HG02840 (cell line): Measurements from ENCODE around the gene KANK2.
"Not testable (repeated sequence)": the region's sequence is repeated elsewhere in the genome, so short reads cannot be mapped to it uniquely, and the experiment has no call there.

Source experiments
- ATAC-seq: cut with Tn5 transposase; IDR thresholded peaks from one replicate; pipeline ENCODE4 v1.9.1; 2021; ENCODE audit warnings: mild to moderate bottlenecking, moderate library complexity, moderate number of reproducible peaks; ENCODE audit not compliant: unreplicated experiment, low FRiP score

KANK2 gene

GRCh38 chr19:11142528-11143171, 54.7 kb downstream of the KANK2 start:
- ATAC-seq, result no peak

- ATAC-seq, result no peak
These were observed 55.3 kb downstream of the KANK2 start for GRCh38 chr19:11141937-11142527.

GRCh38 chr19:11140896-11141295, 56.4 kb downstream of the KANK2 start:
- no peak for ATAC-seq

- ATAC-seq, result not testable (repeated sequence)
These were observed 57.3 kb downstream of the KANK2 start for GRCh38 chr19:11140023-11140538.

DNA sequence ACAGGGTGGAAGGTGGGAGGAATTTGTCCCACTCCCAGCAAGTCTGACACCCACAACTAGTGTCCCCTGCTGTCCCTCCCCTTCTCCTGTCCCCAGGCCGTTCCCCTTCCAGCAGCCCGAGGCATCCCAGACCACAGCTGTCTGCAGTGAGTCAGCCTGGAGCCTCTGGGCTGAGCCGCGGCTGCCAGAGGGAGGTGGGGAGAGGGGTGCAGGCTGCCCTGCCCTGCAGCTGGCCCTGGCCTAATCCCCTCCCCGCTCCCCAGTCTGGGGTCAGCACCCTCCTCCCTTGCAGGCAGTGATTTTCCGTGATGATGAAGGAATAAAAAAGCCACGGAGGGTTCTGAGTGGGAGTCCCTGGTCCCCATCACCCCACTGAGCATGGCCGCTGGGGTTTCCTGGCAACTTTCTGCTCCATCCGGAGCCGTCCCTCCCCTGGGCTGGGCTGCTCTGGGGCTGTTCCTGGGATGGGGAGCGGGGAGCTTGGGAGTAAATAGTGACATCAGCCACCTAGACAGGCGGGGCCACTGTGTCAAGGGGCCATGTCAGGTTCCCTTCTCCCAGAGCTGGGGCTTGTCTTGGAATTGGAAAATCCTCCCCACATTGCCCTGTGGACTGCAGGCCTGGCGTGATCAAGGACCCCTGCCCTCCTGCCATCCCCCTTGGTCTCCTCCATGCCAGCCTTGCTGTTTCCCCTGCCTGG, 58.6 kb downstream of the KANK2 start:
- no peak for ATAC-seq

GRCh38 chr19:11137542-11138384, 59.6 kb downstream of the KANK2 start:
- no peak for ATAC-seq

- ATAC-seq, result no peak
These were observed 60.8 kb downstream of the KANK2 start for GRCh38 chr19:11136400-11137101.

- no peak for ATAC-seq
These were observed 65.9 kb downstream of the KANK2 start for GRCh38 chr19:11131471-11131870.

- no peak for ATAC-seq
These were observed 66.4 kb downstream of the KANK2 start for GRCh38 chr19:11130824-11131455.

DNA sequence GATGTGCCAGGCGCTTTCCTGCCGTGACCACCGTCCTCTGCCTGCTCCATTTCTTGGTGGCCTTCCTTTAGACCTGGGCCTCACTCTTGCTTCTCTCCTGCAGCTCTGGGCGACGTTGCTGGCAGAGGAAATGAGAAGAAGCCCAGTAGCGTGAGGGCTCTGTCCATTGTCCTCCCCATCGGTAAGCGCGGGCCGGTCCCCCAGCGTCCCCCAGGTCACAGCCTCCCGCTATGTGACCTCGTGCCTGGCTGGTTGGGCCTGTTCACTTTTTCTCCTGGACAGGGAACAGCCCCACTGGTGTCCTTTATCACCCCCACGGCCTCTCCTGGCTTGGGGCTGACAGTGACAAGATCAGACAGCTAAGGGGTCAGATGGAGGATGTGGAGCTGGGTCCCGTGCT, 69.4 kb downstream of the KANK2 start:
- no peak for ATAC-seq

GRCh38 chr19:11125994-11126685, 71.2 kb downstream of the KANK2 start:
- ATAC-seq, result no peak

- not testable (repeated sequence) for ATAC-seq
These were observed 73.2 kb downstream of the KANK2 start for GRCh38 chr19:11124157-11124556.

- ATAC-seq, result no peak
These were observed 74.2 kb downstream of the KANK2 start for GRCh38 chr19:11123114-11123513.

- ATAC-seq, result not testable (repeated sequence)
These were observed 75.4 kb downstream of the KANK2 start for GRCh38 chr19:11121963-11122362.

- no peak for ATAC-seq
These were observed 80.8 kb downstream of the KANK2 start for GRCh38 chr19:11116507-11116906.

- no peak for ATAC-seq
These were observed 81.4 kb downstream of the KANK2 start for GRCh38 chr19:11115895-11116446.

GRCh38 chr19:11115042-11115441, 82.3 kb downstream of the KANK2 start:
- ATAC-seq, result no peak
